Cardiac septum (tissue), 1 donor: ENCODE data around the gene ACTN4. TPM values are rescaled to one million over a fixed set of nuclear protein-coding genes. Genes with fewer than 3 reads are reported as not detected.

Experiments
- DNase-seq: peaks from one replicate; pipeline ENCODE4 v3.0.0-alpha.2; 2020; ENCODE audit warnings: low spot score
- intact Hi-C: fragments of 100-400 bp; cut with DNase I; formaldehyde crosslinking; loops from one replicate; pipeline ENCODE4 v1.14.0; 2022
- total RNA-seq: library from RNA; stranded (reverse); fragmentation: NEBNext Ultra II Directional; extraction: Animal tissue kit (Norgen Biotek cat#: 25700); gene quantifications from one replicate; pipeline ENCODE4 v1.2.1, GENCODE V29; 2021
- donor health status: DM: no; HTN: no; CAD: no.

The ACTN4 gene
- total RNA-seq, 1 donor from 2014 or later: 190 TPM

GRCh38 chr19:38656171-38656981 is 8.9 kb downstream of the ACTN4 start:
- intact Hi-C loops: no loop called here
- DNase-seq: no peak

DNA sequence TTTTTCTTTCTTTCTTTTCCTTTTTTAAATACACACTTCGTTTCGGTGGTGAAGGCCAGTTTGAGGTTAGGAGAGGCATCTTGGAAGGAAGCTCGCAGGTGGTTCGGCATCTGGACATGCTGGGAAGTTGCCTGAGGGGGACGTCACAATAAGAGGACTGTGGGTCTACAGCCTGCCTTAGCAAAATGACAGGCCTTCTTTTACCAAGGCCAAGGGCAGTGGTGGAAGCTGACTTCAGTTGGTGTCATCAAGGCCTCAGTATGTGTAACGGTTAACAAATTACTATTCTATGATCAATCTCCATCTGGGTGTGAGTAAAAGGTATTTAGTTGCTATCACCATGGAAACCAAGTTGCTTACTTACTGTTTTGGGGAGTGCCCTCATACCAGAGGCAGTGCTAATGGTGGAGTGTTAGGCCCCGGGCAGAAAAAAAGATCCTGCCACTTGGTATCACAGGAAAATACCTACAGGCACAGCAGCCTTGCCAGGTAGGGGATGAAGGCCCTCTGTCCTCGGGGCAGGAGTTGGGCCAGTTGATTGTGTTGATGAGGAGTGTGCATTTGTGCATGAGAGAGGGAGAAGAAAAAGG is 10.3 kb downstream of the ACTN4 start:
- no peak for DNase-seq
- intact Hi-C loops: loop anchor here (2.0 kb wide), 1 partner anchor 61 kb away; no protein-coding TSS in a partner anchor

DNA sequence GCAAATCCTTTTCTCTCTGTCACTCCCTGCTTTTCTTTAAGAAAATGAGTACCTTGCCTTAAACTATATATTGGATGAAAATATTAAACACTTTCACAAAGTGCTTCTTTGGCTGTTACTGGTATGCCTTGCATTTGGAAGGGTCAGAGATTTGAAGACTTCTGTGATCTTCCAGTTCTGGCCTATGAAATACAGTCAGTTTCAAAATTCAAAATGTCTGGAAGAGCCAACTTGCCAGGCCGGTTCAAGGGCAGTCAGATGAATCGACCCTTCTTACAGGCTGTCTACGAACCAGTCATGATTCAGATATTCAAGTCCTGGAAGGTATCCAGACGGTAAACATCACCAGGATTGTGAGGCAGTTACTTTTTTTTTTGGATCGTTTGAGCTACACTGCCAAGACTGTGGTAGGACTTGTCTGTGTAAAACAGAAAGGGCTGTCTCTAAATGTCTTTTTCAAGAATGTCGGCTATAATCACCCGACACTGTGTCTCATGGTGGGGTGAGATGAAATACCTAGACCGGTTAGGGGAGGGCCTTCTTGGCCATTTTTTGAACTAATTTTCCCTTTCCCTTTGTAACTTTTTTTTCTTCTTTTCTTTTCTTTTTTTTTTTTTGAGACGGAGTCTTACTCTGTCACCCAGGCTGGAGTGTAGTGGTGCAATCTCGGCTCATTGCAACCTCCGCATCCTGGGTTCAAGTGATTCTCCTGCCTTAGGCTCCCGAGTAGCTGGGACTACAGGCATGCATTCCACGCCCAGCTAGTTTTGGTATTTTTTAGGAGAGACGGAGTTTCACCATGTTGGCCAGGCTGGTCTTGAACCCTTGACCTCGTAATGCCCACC is 11.2 kb downstream of the ACTN4 start:
- intact Hi-C loops: loop anchor here (2.0 kb wide), 1 partner anchor 60 kb away; no protein-coding TSS in a partner anchor

GRCh38 chr19:38660724-38661123 is 13.3 kb downstream of the ACTN4 start:
- intact Hi-C loops: no loop called here
- DNase-seq: no peak

More for the DNA sequence above, 11.2 kb downstream of the ACTN4 start:
- DNase-seq: no peak

DNA sequence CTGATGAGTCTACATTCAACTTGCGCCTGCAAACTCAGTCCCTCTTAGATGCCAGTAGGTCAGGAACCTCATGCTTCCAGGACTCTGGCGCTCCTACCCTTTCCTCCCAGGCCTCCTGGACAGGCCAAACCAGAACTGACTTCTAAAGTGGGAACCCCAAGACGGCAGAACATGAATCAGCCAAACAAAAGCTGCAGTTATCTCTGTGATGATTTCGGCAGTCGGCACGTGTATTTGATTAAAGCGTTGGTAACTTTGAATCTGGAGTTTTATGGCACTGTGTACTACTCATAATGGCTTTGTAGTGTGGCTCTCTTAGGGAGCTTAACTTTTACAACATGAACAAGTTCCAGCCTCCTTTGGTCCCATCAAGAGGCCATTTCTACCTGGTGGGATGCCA is 13.7 kb downstream of the ACTN4 start:
- no peak for DNase-seq
- intact Hi-C loops: no loop called here

- DNase-seq: no peak
- intact Hi-C loops: no loop called here
Observed at GRCh38 chr19:38661996-38662395, 14.5 kb downstream of the ACTN4 start.

DNA sequence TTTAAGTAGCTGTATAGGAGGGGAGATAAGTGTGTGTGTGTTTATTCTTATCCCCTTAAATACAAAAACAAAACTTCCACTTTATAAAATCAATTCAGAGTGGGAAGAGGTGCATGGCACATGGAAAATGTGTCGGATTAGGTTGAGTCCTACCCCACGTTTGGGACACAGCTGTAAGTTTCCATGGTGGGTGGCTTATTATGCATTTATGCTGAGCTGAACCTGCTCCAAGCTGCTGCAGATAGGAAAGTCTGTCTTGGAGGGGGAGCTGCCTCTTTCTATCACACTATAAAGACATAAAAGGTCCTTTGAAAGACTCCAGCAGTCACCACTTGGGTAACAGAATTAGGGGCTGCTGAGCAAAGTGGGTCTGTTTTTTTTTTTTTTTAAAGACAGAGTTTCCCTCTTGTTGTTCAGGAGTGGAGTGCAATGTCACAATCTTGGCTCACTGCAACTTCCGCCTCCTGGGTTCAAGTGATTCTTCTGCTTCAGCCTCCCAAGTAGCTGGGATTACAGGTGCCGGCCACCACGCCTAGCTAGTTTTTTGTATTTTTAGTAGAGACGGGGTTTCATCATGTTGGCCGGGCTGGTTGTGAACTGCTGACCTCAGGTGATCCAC is 15.2 kb downstream of the ACTN4 start:
- intact Hi-C loops: no loop called here
- DNase-seq: no peak

DNA sequence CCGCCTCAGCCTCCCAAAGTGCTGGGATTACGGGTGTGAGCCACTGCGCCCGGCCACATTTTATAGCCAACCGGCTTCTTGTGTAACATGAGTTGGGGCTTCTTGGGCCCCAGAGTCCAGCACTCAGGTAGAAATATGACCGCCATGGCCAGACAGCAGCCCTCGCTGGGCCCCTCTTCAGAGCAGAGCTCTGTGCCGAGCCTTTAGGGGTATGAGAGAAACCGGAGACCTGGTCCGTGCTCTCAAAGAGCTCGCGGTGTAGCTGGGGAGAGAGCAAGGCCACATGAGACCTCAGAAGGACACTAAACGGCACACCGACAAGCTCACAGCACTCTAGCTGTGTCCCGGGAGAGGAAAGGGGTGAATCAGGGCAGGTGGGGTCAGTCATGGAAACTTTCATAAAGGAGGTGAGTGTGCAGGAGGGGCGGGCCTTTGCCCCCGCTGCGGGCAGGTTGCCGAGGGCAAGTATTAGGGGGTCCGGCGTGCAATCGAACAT is 15.8 kb downstream of the ACTN4 start:
- DNase-seq: no peak
- intact Hi-C loops: no loop called here

GRCh38 chr19:38663957-38664502 is 16.6 kb downstream of the ACTN4 start:
- intact Hi-C loops: loop anchor here (2.0 kb wide), 1 partner anchor 29 kb away; no protein-coding TSS in a partner anchor
- DNase-seq: no peak

DNA sequence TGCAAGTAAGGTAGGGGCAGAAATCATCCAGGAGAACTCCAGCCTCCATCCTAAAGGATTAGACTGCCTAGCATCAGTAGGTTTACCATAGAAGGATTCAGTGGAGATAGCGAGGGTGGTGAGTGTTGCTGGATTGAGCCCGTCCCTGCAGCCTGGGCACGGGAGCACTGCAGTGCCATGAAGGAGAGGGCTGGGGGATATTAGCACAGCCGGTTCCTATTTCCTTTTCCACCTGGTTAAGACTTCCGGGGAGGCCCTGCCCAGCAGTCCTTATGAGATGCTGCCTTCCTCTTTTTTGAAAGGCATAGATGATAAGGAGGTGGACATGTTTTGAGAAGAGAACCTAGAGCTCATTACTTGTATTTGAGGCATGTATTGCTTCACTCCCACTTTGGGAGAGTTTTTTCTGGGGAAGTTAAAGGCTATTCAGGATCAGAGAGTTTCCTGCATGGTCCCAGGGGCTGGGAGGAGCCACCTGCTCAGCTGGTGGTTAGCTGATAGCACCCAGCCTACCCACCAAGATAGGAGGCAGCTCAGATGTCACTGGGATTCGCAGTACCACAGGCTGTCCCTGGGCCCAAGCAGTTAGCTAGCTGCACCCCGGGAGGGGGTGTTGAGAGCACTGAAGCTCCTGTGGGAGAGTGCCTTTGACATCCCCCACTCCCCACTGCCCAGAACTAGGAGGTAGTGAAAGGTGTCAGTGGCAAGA is 17.2 kb downstream of the ACTN4 start:
- DNase-seq: no peak
- intact Hi-C loops: loop anchor here (2.0 to 5.0 kb wide), 2 partner anchors 28 to 43 kb away; no protein-coding TSS in a partner anchor

DNA sequence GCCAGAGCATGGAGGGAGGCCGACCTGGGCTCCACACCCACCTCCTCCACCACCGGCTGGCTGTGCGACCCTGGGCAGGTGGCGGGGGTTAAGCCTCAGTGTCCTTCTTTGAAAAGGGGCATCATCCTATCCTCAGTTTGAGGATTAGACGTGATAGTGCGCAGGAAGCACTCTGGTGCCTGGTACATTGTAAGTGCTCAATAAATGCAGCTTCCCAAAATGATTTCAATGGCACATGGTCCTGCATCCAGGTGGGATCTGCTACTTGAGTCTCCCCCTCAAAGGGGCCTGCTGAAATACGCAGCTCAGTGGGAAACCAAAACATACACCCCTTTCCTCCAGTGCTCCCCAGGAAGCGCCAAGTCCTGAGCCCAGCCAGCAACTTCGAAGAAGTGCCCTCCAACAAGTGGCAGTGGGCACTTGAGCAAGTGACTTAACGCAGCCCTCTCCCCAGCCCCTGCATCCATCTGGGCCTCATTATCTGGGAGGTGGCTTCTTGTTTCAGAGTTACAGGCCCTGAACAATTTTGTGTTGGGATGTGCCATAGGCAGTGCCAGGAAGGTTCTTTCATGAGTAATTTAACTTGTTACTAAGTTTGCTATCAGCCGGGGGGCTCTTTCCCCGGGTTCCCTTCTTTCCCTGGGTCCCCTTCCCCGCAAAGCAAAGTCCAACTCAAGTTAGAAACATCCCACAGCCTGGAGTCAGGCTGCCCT is 17.9 kb downstream of the ACTN4 start:
- intact Hi-C loops: loop anchor here (2.0 to 5.0 kb wide), 2 partner anchors 27 to 42 kb away; no protein-coding TSS in a partner anchor
- no peak for DNase-seq

GRCh38 chr19:38665950-38666662 is 18.7 kb downstream of the ACTN4 start:
- no peak for DNase-seq
- intact Hi-C loops: loop anchor here (2.0 to 5.0 kb wide), 2 partner anchors 27 to 41 kb away; no protein-coding TSS in a partner anchor

- no peak for DNase-seq
- intact Hi-C loops: loop anchor here (5.0 kb wide), 1 partner anchor 40 kb away; no protein-coding TSS in a partner anchor
Observed at GRCh38 chr19:38666663-38667511, 19.4 kb downstream of the ACTN4 start.

- intact Hi-C loops: loop anchor here (5.0 kb wide), 1 partner anchor 40 kb away; no protein-coding TSS in a partner anchor
- DNase-seq: no peak
Observed at GRCh38 chr19:38667661-38668171, 20.3 kb downstream of the ACTN4 start.

GRCh38 chr19:38669552-38669951 is 22.1 kb downstream of the ACTN4 start:
- intact Hi-C loops: loop anchor here (5.0 kb wide), 1 partner anchor 38 kb away; no protein-coding TSS in a partner anchor
- DNase-seq: no peak

GRCh38 chr19:38670921-38671398 is 23.5 kb downstream of the ACTN4 start:
- DNase-seq: no peak
- intact Hi-C loops: no loop called here
